K562 (cell line): ENCODE results near the gene TEAD4. TPM values are rescaled to one million over a fixed set of nuclear protein-coding genes. Genes with fewer than 3 reads are reported as not detected.

Source experiments
- CEBPZ ChIP-seq: fragments of 150-350 bp; IDR thresholded peaks from 2 replicates; pipeline ENCODE4 v1.6.1; 2014; ENCODE audit warnings: low read depth, mild to moderate bottlenecking, low read length, borderline replicate concordance
- CHCHD3 ChIP-seq: fragments of 250-450 bp; sonication (Bioruptor Pico); IDR thresholded peaks from 2 replicates; pipeline ENCODE4 v2.1.2; 2022; ENCODE audit warnings: mild to moderate bottlenecking
- ELF4 ChIP-seq: fragments of 450-650 bp; formaldehyde crosslinking; IDR thresholded peaks from 2 replicates; pipeline ENCODE4 v1.4.0; 2022; ENCODE audit warnings: missing genetic modification characterization
- FIP1L1 ChIP-seq: fragments of 200-400 bp; formaldehyde crosslinking; IDR thresholded peaks from 2 replicates; pipeline ENCODE4 v1.6.1; 2018; ENCODE audit warnings: mild to moderate bottlenecking, low read depth, low read length; ENCODE audit not compliant: poor library complexity, severe bottlenecking
- FOXM1 ChIP-seq, 2 experiments: fragments of 450-650 bp in 1 of 2; sonication (generic) in 1 of 2; formaldehyde crosslinking in 1 of 2; IDR thresholded peaks; 2 replicates each; pipeline versions ENCODE4 v1.6.1 to v1.9.0; 2017 to 2022; ENCODE audit warnings: low read depth in 2 of 2, mild to moderate bottlenecking in 2 of 2, missing genetic modification reagents in 1 of 2, moderate library complexity in 1 of 2
- HNRNPK ChIP-seq: fragments of 200-400 bp; formaldehyde crosslinking; IDR thresholded peaks from one replicate; pipeline ENCODE4 v1.6.1; 2018; ENCODE audit warnings: mild to moderate bottlenecking, low read depth, low read length; ENCODE audit not compliant: poor library complexity, severe bottlenecking
- MTA2 ChIP-seq: fragments of 450-650 bp; IDR thresholded peaks from 2 replicates; pipeline ENCODE4 v1.6.1; 2016; ENCODE audit warnings: low read depth
- POLR2G ChIP-seq: fragments of 200-400 bp; formaldehyde crosslinking; IDR thresholded peaks from 2 replicates; pipeline ENCODE4 v1.6.1; 2017; ENCODE audit warnings: low read depth, mild to moderate bottlenecking, antibody characterized with exemption, low read length, moderate library complexity
- PRPF4 ChIP-seq: fragments of 200-400 bp; formaldehyde crosslinking; IDR thresholded peaks from one replicate; pipeline ENCODE4 v1.6.1; 2017; ENCODE audit warnings: low read length, low read depth, mild to moderate bottlenecking; ENCODE audit not compliant: insufficient read depth, poor library complexity, severe bottlenecking
- SREBF1 ChIP-seq: fragments of 150-350 bp; IDR thresholded peaks from 2 replicates; pipeline ENCODE4 v1.6.1; 2014; ENCODE audit warnings: antibody characterized with exemption, low read depth, low read length, borderline replicate concordance
- SRSF7 ChIP-seq: fragments of 200-400 bp; formaldehyde crosslinking; optimal IDR thresholded peaks from 2 replicates; pipeline ENCODE3; 2017; ENCODE audit warnings: mild to moderate bottlenecking, low read depth, low read length
- TAF7 ChIP-seq: fragments of 450-650 bp; IDR thresholded peaks from 2 replicates; pipeline ENCODE4 v1.6.1; 2016; ENCODE audit warnings: missing genetic modification characterization, missing compliant biosample characterization
- TOE1 ChIP-seq, 2 experiments: fragments of 450-650 bp in 1 of 2; sonication (generic) in 1 of 2; formaldehyde crosslinking in 1 of 2; IDR thresholded peaks; 2 replicates each; pipeline versions ENCODE4 v1.7.1 to v1.8.0; 2016 to 2022; ENCODE audit warnings: borderline replicate concordance in 2 of 2, mild to moderate bottlenecking in 2 of 2, antibody characterized with exemption in 1 of 2, inconsistent platforms in 1 of 2, low read depth in 1 of 2, missing genetic modification reagents in 1 of 2, moderate library complexity in 1 of 2
- U2AF2 ChIP-seq: fragments of 200-400 bp; formaldehyde crosslinking; optimal IDR thresholded peaks from 2 replicates; pipeline ENCODE3; 2017; ENCODE audit warnings: low read depth, mild to moderate bottlenecking, low read length
- USF2 ChIP-seq: sonication (generic); formaldehyde crosslinking; IDR thresholded peaks from 2 replicates; pipeline ENCODE4 v1.5.0; 2020; ENCODE audit warnings: missing genetic modification reagents
- YY1 ChIP-seq, 3 experiments: IDR thresholded peaks; 2 replicates each; pipeline ENCODE4 v1.6.1; 2011; ENCODE audit warnings: low read length in 2 of 3, mild to moderate bottlenecking in 2 of 3, moderate library complexity in 2 of 3, borderline replicate concordance in 1 of 3, control low read depth in 1 of 3, low read depth in 1 of 3; ENCODE audit not compliant: insufficient read depth in 3 of 3, insufficient replicate concordance in 2 of 3, control insufficient read depth in 1 of 3, insufficient read length in 1 of 3; ENCODE audit errors: extremely low read depth in 1 of 3
- ZNF511 ChIP-seq: sonication (generic); formaldehyde crosslinking; IDR thresholded peaks from 2 replicates; pipeline ENCODE4 v1.8.0; 2022; ENCODE audit warnings: mild to moderate bottlenecking, missing genetic modification reagents
- ZNF830 ChIP-seq: fragments of 250-450 bp; sonication (Bioruptor Pico); IDR thresholded peaks from 2 replicates; pipeline ENCODE4 v1.5.0; 2021; ENCODE audit warnings: mild to moderate bottlenecking
- polyA plus RNA-seq, 8 experiments: library from polyadenylated mRNA; depleted of rRNA in 4 of 8; stranded (reverse) in 5 of 8; unstranded in 3 of 8; fragments of >200 nt; fragmentation: Nextera tagmentation in 2 of 8; fragmentation: Illumina TruSeq in 1 of 8; extraction: Ambion mirVana in 2 of 8; extraction: Trizol in 1 of 8; gene quantifications; 2 replicates each; pipeline versions ENCODE4 v1.2.1 to v1.2.3, GENCODE V29; 2011 to 2014; ENCODE audit warnings: inconsistent platforms in 1 of 8, missing spikeins in 1 of 8
- total RNA-seq, 7 experiments: library from RNA; depleted of rRNA in 6 of 7; stranded (reverse); fragments of >200 nt in 6 of 7; fragmentation: Illumina TruSeq in 2 of 7; extraction: Trizol in 2 of 7; gene quantifications; 2 replicates each; pipeline versions ENCODE4 v1.2.1 to v1.2.3, GENCODE V29; 2011 to 2021; ENCODE audit warnings: low replicate concordance in 1 of 7

Gene TEAD4
- total and polyA plus RNA-seq, 9 of the 15 experiments (the other 6 are each of a cell fraction or from before 2014, with no cell fraction given): 0.82 to 40.0 (median 17.0) TPM

- TF ChIP-seq CEBPZ (no peak), MTA2 (no peak), FOXM1 (IDR thresholded peaks at IDR 0.05; ENCODE audit: low read depth) (no peak), FOXM1 (CRISPR knock-in tag; IDR thresholded peaks at IDR 0.05; ENCODE audit: low read depth) (no peak), ZNF830 (CRISPR knock-in tag) (no peak), POLR2G (peak; percentile 79), FIP1L1 (no peak), SREBF1 (no peak), PRPF4 (no peak), U2AF2 (no peak), USF2 (CRISPR knock-in tag) (peak; percentile 30; the same call in 1 of the 2 replicates), TOE1 (IDR thresholded peaks at IDR 0.05; ENCODE audit: borderline replicate concordance) (no peak), TOE1 (CRISPR knock-in tag; IDR thresholded peaks at IDR 0.05; ENCODE audit: borderline replicate concordance, low read depth) (no peak), SRSF7 (no peak), HNRNPK (no peak), ELF4 (CRISPR knock-in tag) (no peak), CHCHD3 (no peak), TAF7 (no peak), YY1 (IDR thresholded peaks at IDR 0.05; ENCODE audit: borderline replicate concordance in 1 of 3, control insufficient read depth in 1 of 3, extremely low read depth in 1 of 3, insufficient read depth in 3 of 3, insufficient read length in 1 of 3, insufficient replicate concordance in 2 of 3, low read depth in 1 of 3, low read length in 2 of 3) (peak in 1 of 3 experiments; percentile 29), ZNF511 (CRISPR knock-in tag) (peak; percentile 35; the same call in 1 of the 2 replicates)
Observed at GRCh38 chr12:2959505-2960389, 550 bp downstream of the TEAD4 start (continued).
